Activated T-cell treated with anti-CD3 and anti-CD28 coated beads, Interleukin-2, amount 50 U/mL, for 72 hours (primary cell): ENCODE results near the gene CRISPLD2. TPM values are rescaled to one million over a fixed set of nuclear protein-coding genes. Genes with fewer than 3 reads are reported as not detected.

ENCODE experiments used
- ATAC-seq, 2 donors: fragments of 150-1000 bp; cut with Tn5 transposase; replicated peaks in 1 of 2; 2 replicates each; pipeline ENCODE4 v1.10.0; 2021; ENCODE audit warnings: moderate library complexity in 2 of 2, mild to moderate bottlenecking in 1 of 2
- DNase-seq, 2 donors: peaks; one replicate each; pipeline ENCODE4 v3.0.0; 2021 to 2022; ENCODE audit warnings: mixed read lengths in 1 of 2
- H3K27ac Mint-ChIP-seq: one replicate; pipeline ENCODE4 v1.8.0; 2022; ENCODE audit warnings: mild to moderate bottlenecking, moderate library complexity, mixed read lengths
- H3K27me3 Mint-ChIP-seq: one replicate; pipeline ENCODE4 v1.8.0; 2022; ENCODE audit warnings: low read depth, mixed read lengths
- H3K36me3 Mint-ChIP-seq, 2 donors: one replicate each; pipeline ENCODE4 v1.8.0; 2022; ENCODE audit warnings: mixed read lengths in 2 of 2, mild to moderate bottlenecking in 1 of 2; ENCODE audit not compliant: insufficient read depth in 2 of 2
- H3K4me1 Mint-ChIP-seq: one replicate; pipeline ENCODE4 v1.8.0; 2022; ENCODE audit warnings: low read depth, mixed read lengths
- H3K4me3 Mint-ChIP-seq, 2 donors: one replicate each; pipeline ENCODE4 v1.8.0; 2022; ENCODE audit warnings: mild to moderate bottlenecking in 2 of 2, mixed read lengths in 2 of 2, moderate library complexity in 2 of 2
- H3K9me3 Mint-ChIP-seq, 2 donors: one replicate each; pipeline ENCODE4 v1.8.0; 2022; ENCODE audit warnings: mixed read lengths in 2 of 2
- total RNA-seq, 2 donors: library from RNA; stranded (reverse); gene quantifications; one replicate each; pipeline ENCODE4 v1.2.3, GENCODE V29; 2022

CRISPLD2 gene
- total RNA-seq, 2 donors from 2014 or later, result 0.38 to 0.51 TPM

DNA sequence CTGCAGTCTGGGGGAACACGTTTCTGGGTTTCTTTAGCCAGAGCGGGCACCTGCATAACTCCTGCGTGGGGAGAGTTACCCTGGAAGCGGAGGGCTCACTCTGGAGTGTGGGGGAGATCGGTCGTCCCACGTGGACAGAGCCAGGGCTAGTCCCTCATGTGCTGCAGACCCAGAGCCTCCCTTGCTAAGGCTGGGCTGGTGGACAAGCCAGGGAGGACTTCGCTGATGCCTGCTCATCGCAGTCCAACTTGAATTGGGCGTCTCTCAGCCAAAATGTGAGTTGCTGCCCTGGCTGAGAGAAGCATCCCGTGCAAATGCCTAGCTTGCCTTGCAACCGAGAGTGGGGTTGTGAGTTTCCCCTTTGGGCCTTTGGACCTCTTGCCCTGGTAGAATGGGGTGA is 986 bp downstream of the CRISPLD2 start:
- Mint-ChIP-seq H3K9me3 (no peaks in the 10 kb centered on the region), H3K4me1 (peaks cover 10% of the 10 kb centered on the region), H3K27ac (no peak overlapping the region), H3K4me3 (peak overlapping the region in 1 of 2 donors; percentile 79), H3K36me3 (no peaks in the 10 kb centered on the region), H3K27me3 (peaks cover 35% of the 10 kb centered on the region)
- no peak for ATAC-seq
- DNase-seq, result no peak

DNA sequence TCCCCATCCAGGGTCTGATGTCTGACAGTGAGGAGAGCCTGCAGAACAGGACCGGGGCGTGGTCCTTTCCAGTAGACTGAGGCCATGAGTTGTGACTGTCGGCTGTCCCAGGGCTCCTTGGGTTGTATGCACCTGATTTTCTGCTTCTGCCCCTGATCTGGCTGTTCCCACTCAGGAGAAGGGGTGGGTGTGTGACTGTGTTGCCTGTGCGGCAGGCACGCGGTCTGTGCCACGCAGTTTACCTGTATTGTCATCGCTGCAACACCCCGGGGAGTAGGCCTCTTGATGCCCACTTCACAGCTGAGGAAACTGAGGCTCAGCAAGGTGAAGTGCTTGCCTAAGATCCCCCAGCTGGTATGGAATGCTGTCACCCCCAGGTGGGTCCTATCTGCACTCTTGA is 1.4 kb downstream of the CRISPLD2 start:
- H3K27ac Mint-ChIP-seq, result no peak overlapping the region
- no peaks in the 10 kb centered on the region for H3K36me3 Mint-ChIP-seq
- peaks cover 10% of the 10 kb centered on the region for H3K4me1 Mint-ChIP-seq
- no peak for ATAC-seq
- no peak overlapping the region for H3K4me3 Mint-ChIP-seq
- peaks cover 35% of the 10 kb centered on the region for H3K27me3 Mint-ChIP-seq
- DNase-seq, result no peak
- no peaks in the 10 kb centered on the region for H3K9me3 Mint-ChIP-seq

DNA sequence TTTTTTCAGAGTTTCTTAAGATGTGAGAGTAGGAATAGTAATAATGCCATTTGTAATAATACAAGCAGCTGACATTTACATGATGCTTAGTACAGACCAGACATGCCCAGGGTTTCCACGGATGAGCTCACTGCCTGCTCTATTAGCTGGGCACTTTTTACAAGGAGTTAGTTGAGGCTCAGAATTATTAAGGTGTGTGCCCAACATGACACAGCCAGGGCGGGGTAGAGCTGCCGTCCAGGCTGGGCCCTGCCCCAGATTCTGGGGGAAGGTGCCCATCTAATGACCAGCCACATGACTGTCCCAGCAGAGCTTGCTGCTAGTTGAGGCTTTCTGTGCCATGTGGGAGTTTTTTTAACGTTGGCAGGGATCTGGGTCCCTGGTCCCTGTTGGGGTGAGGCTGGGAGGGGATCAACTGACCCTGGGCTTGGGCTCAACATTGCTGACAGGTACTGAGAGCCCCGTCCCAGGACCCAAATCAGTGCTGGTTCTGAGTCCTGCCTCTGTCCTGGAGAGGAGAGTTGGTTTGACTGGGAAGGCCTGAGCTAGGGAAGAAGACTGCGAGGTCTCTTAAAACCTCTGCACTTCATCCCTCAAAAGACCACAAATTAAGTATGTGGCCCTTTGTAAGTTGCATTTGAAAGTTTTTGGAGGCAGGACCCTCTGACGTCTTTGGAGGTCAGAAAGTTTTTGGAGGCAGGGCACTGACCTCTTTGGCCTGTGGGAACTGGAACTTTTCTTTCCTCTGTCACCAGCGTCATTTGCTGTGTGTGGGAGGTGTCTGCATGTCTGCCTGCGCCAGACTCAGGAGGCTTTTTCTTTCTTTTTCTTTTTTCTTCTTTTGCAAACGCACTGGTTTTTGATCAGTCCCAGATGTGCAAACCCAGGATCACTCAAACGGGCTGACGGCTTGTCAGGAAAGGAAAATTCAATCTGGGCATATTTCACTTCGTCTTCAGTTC is 2.2 kb downstream of the CRISPLD2 start:
- DNase-seq (no peak), ATAC-seq (no peak)
- no peaks in the 10 kb centered on the region for H3K9me3 Mint-ChIP-seq
- no peak overlapping the region for H3K27ac Mint-ChIP-seq
- peaks cover 10% of the 10 kb centered on the region for H3K4me1 Mint-ChIP-seq
- H3K27me3 Mint-ChIP-seq, result peaks cover 35% of the 10 kb centered on the region
- H3K4me3 Mint-ChIP-seq, result no peak overlapping the region
- no peaks in the 10 kb centered on the region for H3K36me3 Mint-ChIP-seq

DNA sequence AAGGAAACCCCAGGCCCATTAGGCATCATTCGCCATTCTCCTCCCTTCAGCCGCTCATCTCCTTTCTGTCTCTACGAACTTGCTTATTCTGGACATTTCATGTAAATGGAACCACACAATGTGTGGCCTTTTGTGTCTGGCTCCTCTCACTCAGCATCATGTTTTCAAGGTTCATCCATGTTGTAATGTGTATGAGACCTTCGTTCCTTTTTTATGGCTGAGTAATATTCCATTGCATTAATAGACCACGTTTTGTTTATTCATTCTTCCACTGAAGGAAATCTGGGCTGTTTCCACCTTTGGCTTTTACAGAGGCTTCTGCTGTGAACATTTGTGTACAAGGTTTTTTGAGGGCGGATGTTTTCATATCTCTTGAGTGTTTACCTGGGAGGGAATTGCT is 3.2 kb downstream of the CRISPLD2 start:
- no peak overlapping the region for H3K27ac Mint-ChIP-seq
- DNase-seq, result no peak
- H3K36me3 Mint-ChIP-seq, result no peaks in the 10 kb centered on the region
- H3K9me3 Mint-ChIP-seq, result no peaks in the 10 kb centered on the region
- peaks cover 10% of the 10 kb centered on the region for H3K4me1 Mint-ChIP-seq
- no peak for ATAC-seq
- H3K27me3 Mint-ChIP-seq, result peaks cover 35% of the 10 kb centered on the region
- H3K4me3 Mint-ChIP-seq, result no peak overlapping the region

DNA sequence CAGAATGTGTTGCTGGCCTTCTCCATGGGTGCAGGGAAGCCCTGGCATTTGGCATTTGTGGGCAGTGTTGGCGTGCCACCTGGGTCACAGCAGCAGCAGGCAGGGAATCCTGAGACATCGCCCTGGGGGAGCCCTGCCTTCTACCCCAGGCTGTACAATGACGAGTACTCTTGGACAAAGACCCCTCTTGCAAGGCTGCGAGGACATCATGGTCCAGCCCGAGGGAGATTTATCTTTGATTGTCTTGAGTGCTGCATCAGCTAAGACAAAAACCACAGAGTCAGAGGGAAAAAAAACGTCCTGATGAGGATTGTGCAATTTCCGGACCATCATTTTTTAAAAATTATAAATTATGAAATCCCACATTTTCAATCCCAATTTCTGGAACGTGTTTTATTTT is 3.7 kb downstream of the CRISPLD2 start:
- Mint-ChIP-seq H3K9me3 (no peaks in the 10 kb centered on the region), H3K27me3 (peaks cover 35% of the 10 kb centered on the region)

DNA sequence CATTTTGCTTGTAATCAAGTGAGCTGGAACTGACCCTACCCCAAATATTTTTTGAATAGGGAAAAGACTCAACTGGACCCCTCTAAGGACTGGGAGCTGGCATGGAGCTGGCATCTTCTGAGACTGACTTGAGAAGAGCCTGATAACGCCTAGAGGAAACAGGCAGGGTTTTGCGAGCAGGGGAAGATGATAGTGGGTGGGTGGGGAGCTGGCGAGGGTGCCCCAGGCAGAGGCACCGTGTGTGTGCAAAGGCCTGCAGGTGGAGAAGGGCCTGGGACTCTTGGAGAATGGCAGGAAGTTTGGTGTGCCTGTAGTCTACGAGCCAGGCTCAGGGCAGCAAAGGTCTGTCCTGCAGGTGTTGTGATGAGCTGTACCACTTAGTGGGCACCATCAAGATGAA is 4.1 kb downstream of the CRISPLD2 start:
- Mint-ChIP-seq H3K36me3 (no peaks in the 10 kb centered on the region), H3K27me3 (peaks cover 35% of the 10 kb centered on the region), H3K4me3 (no peak overlapping the region), H3K9me3 (no peaks in the 10 kb centered on the region), H3K4me1 (peaks cover 10% of the 10 kb centered on the region), H3K27ac (no peak overlapping the region)
- no peak for ATAC-seq
- DNase-seq, result no peak

More for the DNA sequence above, 3.7 kb downstream of the CRISPLD2 start:
- DNase-seq, result no peak
- ATAC-seq, result no peak
- no peak overlapping the region for H3K27ac Mint-ChIP-seq
- H3K4me1 Mint-ChIP-seq, result peaks cover 10% of the 10 kb centered on the region
- no peak overlapping the region for H3K4me3 Mint-ChIP-seq
- H3K36me3 Mint-ChIP-seq, result no peaks in the 10 kb centered on the region

DNA sequence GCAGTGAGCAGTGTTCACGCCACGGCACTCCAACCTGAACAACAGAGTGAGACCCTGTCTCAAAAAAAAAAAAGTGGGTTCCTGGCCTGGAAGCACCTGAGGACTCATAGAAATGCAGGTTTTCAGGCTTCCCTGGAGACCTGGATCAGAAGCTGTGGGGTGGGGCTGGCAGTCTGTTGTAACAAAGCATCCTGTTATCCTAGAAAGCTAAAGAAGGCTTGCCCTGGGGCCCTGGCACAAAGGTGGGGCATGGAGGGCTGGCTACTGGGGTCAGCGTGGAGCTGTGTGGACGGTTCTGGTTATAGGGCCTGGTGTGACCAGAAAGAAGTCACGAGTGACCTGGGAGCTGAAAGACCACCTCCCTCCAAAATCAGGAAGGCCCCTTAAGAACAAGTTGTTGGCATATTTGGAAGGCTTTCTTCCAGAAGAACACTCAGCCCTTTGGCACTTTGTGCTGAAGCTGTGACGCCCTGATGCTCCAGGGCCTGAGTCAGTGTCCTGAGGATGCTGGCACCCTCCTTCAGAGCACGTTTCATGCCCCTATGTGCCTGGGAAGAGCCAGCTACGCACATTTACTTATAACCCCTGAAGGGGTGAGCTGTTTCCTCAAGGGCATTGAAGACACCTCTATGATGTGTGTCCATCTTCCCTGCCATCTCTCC is 6.2 kb downstream of the CRISPLD2 start:
- no peaks in the 10 kb centered on the region for H3K36me3 Mint-ChIP-seq
- no peak overlapping the region for H3K27ac Mint-ChIP-seq
- no peaks in the 10 kb centered on the region for H3K9me3 Mint-ChIP-seq
- ATAC-seq (no peak), DNase-seq (no peak)
- no peak overlapping the region for H3K4me3 Mint-ChIP-seq
- H3K4me1 Mint-ChIP-seq, result no peaks in the 10 kb centered on the region
- H3K27me3 Mint-ChIP-seq, result peaks cover 22% of the 10 kb centered on the region

DNA sequence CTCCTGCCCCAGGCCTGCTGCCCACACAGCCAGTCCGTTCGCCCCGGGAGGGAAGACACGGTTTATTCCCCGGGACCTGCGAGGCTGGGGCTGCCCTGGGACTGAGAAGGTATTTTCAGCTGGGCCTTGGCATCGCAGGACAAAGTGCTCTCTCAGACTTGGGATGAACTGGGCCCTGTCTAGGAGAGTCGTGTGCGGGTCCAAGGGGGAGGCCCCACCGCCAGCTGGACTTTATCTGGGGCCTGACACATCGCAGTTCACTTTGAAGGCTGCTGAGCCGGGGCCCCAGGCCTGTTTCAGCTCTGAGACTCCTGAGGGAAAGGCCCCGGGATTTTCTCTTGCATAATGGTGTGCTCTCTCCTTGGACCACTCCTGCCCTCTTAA is 6.8 kb downstream of the CRISPLD2 start:
- no peak for ATAC-seq
- Mint-ChIP-seq H3K4me1 (no peaks in the 10 kb centered on the region), H3K9me3 (no peaks in the 10 kb centered on the region)

GRCh38 chr16:84827131-84827574 is 7.4 kb downstream of the CRISPLD2 start:
- Mint-ChIP-seq H3K27me3 (peaks cover 11% of the 10 kb centered on the region), H3K27ac (no peak overlapping the region), H3K4me3 (no peak overlapping the region), H3K36me3 (no peaks in the 10 kb centered on the region), H3K4me1 (no peaks in the 10 kb centered on the region), H3K9me3 (no peaks in the 10 kb centered on the region)
- ATAC-seq (no peak), DNase-seq (no peak)

More for the DNA sequence above, 6.8 kb downstream of the CRISPLD2 start:
- DNase-seq, result no peak
- Mint-ChIP-seq H3K27ac (no peak overlapping the region), H3K4me3 (no peak overlapping the region), H3K36me3 (no peaks in the 10 kb centered on the region), H3K27me3 (peaks cover 17% of the 10 kb centered on the region)

DNA sequence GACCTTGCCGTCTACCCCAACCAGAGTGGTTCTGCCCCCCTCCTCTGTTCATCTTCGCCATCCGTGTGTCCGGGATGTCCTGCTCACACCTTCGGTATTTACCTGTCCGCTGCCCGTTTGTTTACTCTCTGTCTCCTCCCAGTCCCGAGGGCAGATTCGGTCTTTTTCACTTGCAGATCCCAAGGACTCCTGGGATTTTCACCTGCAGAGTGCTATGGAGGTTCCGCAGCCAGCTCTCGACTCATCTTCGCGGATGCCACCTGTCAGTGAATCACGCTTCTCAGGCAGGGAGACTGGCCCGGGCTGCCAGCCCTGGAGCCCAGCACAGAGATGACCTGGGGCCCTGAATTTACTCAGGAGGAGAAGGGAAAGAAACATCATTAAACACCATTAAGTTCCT is 8.1 kb downstream of the CRISPLD2 start:
- Mint-ChIP-seq H3K9me3 (no peaks in the 10 kb centered on the region), H3K4me3 (no peak overlapping the region), H3K27me3 (peaks cover 4% of the 10 kb centered on the region), H3K4me1 (no peaks in the 10 kb centered on the region), H3K36me3 (no peaks in the 10 kb centered on the region), H3K27ac (no peak overlapping the region)
- ATAC-seq, result no peak
- no peak for DNase-seq

GRCh38 chr16:84828322-84828721 is 8.5 kb downstream of the CRISPLD2 start:
- no peak overlapping the region for H3K27ac Mint-ChIP-seq
- no peak for DNase-seq

DNA sequence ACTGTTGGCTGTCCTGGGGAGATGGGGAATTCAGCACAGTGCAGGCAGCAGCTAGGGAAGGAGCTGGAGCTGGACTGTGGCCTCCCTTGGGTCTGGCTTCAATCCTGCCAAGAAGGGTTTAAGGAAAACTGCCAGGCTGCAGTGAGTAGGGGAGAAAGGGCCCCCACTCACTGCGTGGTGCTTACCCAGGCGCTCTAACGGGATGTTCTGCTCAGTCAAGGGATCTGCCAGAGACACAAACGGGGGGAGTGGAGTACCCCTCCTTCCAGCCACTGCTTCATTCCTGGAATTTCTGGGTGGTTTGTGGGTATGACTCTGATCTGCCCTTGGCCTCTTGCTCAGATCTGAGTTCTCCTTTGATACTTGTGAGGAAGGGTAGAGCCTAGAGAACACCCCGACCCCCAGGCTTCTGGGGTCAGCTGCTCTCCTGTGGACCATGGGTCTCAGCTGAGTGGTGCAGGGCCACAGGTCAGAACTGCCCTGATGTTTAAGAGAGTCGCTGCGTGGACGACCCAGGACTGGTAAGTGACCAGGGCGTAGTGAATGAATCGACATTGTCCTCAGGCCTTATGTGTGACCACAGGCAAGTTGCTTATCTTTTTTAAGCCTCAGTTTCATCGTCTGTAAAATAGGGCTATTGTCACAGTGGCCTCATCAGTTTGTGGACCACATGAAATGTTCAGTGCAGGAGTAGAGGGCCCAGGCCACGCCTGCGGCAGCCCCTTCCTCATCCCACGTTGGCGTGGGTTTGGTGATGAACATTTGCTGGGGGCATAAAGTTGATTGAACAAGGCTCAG is 9.6 kb downstream of the CRISPLD2 start:
- no peak for ATAC-seq
- Mint-ChIP-seq H3K4me1 (no peaks in the 10 kb centered on the region), H3K9me3 (no peaks in the 10 kb centered on the region), H3K27ac (no peak overlapping the region), H3K4me3 (no peak overlapping the region), H3K36me3 (no peaks in the 10 kb centered on the region), H3K27me3 (no peaks in the 10 kb centered on the region)
- no peak for DNase-seq

More at GRCh38 chr16:84828322-84828721, 8.5 kb downstream of the CRISPLD2 start:
- Mint-ChIP-seq H3K4me1 (no peaks in the 10 kb centered on the region), H3K4me3 (no peak overlapping the region), H3K27me3 (no peaks in the 10 kb centered on the region), H3K36me3 (no peaks in the 10 kb centered on the region), H3K9me3 (no peaks in the 10 kb centered on the region)
- ATAC-seq, result no peak
